ENCODE data around the gene ZNF367.
A peak's percentile ranks its signal among the peaks of the same experiment; 100 is the strongest.

DNA sequence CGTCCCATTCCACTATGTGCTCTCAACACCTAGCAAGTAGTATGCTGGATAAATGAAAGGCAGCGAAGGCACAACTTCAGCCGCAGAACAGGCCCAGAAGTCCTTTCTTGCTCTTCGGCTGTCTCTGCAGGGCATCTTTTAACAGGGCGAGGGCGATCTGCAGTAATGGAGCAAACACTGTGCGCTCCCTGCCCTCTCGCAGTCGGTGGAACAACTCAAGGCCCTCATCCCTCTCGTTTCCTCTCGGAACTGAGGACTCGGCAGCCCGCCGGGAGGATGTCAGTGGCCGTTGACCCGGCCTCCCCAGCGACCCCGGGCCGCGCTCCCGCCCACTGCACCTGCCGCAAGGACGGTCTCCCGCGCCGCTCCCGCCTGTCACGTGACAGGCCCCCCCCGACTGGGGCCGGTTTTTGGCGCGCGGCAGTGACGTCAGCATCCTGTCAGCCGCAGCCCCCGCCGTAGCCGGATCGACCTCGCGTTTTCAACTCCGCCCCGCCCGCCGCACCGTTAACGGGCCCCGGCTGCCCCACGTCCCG, 1.1 kb downstream of the ZNF367 start:
- TF ChIP-seq, protein P1, sequence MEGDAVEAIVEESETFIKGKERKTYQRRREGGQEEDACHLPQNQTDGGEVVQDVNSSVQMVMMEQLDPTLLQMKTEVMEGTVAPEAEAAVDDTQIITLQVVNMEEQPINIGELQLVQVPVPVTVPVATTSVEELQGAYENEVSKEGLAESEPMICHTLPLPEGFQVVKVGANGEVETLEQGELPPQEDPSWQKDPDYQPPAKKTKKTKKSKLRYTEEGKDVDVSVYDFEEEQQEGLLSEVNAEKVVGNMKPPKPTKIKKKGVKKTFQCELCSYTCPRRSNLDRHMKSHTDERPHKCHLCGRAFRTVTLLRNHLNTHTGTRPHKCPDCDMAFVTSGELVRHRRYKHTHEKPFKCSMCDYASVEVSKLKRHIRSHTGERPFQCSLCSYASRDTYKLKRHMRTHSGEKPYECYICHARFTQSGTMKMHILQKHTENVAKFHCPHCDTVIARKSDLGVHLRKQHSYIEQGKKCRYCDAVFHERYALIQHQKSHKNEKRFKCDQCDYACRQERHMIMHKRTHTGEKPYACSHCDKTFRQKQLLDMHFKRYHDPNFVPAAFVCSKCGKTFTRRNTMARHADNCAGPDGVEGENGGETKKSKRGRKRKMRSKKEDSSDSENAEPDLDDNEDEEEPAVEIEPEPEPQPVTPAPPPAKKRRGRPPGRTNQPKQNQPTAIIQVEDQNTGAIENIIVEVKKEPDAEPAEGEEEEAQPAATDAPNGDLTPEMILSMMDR (IDR thresholded peaks at IDR 0.05; ENCODE audit: extremely low read depth in 1 of 2, insufficient read depth in 1 of 2, low read depth in 1 of 2, low read length in 2 of 2): peak in 1 of 2 donors; percentile 7
- TF ChIP-seq POLR2A (IDR thresholded peaks at IDR 0.05; ENCODE audit: low read depth, low read length): peak; percentile 34

All from endothelial cell of umbilical vein (primary cell).